ENCODE data around the gene TASP1. TPM values are rescaled to one million over a fixed set of nuclear protein-coding genes. Genes with fewer than 3 reads are reported as not detected.

TASP1 gene
- total RNA-seq, 1 donor from 2014 or later: 13.5 TPM

GRCh38 chr20:13396022-13396421 lies 242.7 kb downstream of the TASP1 start:
- Mint-ChIP-seq H3K36me3 (ENCODE audit: unreplicated experiment) (no peaks in the 10 kb centered on the region), H3K4me1 (ENCODE audit: low read depth, unreplicated experiment) (no peaks in the 10 kb centered on the region), H3K27me3 (ENCODE audit: unreplicated experiment) (no peaks in the 10 kb centered on the region), H3K27ac (ENCODE audit: unreplicated experiment) (no peak overlapping the region), H3K9me3 (ENCODE audit: unreplicated experiment) (peaks cover 2% of the 10 kb centered on the region), H3K4me3 (ENCODE audit: unreplicated experiment) (no peak overlapping the region)
- TF ChIP-seq CTCF (IDR thresholded peaks at IDR 0.05; ENCODE audit: partially characterized antibody, unreplicated experiment): no peak
- no peak for DNase-seq

GRCh38 chr20:13395232-13395631 lies 243.5 kb downstream of the TASP1 start:
- Mint-ChIP-seq H3K4me1 (ENCODE audit: low read depth, unreplicated experiment) (no peaks in the 10 kb centered on the region), H3K27ac (ENCODE audit: unreplicated experiment) (no peak overlapping the region), H3K9me3 (ENCODE audit: unreplicated experiment) (peaks cover 2% of the 10 kb centered on the region), H3K27me3 (ENCODE audit: unreplicated experiment) (no peaks in the 10 kb centered on the region), H3K4me3 (ENCODE audit: unreplicated experiment) (no peak overlapping the region), H3K36me3 (ENCODE audit: unreplicated experiment) (no peaks in the 10 kb centered on the region)
- DNase-seq: no peak
- no peak for TF ChIP-seq CTCF (IDR thresholded peaks at IDR 0.05; ENCODE audit: partially characterized antibody, unreplicated experiment)

GRCh38 chr20:13392391-13392790 lies 246.3 kb downstream of the TASP1 start:
- Mint-ChIP-seq H3K27me3 (ENCODE audit: unreplicated experiment) (no peaks in the 10 kb centered on the region), H3K36me3 (ENCODE audit: unreplicated experiment) (no peaks in the 10 kb centered on the region), H3K27ac (ENCODE audit: unreplicated experiment) (no peak overlapping the region), H3K4me3 (ENCODE audit: unreplicated experiment) (no peak overlapping the region), H3K9me3 (ENCODE audit: unreplicated experiment) (peaks cover 2% of the 10 kb centered on the region), H3K4me1 (ENCODE audit: low read depth, unreplicated experiment) (no peaks in the 10 kb centered on the region)
- DNase-seq: no peak
- TF ChIP-seq CTCF (IDR thresholded peaks at IDR 0.05; ENCODE audit: partially characterized antibody, unreplicated experiment): no peak

GRCh38 chr20:13389115-13389514 lies 249.6 kb downstream of the TASP1 start:
- no peaks in the 10 kb centered on the region for H3K36me3 Mint-ChIP-seq (ENCODE audit: unreplicated experiment)
- H3K4me1 Mint-ChIP-seq (ENCODE audit: low read depth, unreplicated experiment): no peaks in the 10 kb centered on the region
- no peak for TF ChIP-seq CTCF (IDR thresholded peaks at IDR 0.05; ENCODE audit: partially characterized antibody, unreplicated experiment)
- no peaks in the 10 kb centered on the region for H3K27me3 Mint-ChIP-seq (ENCODE audit: unreplicated experiment)
- H3K9me3 Mint-ChIP-seq (ENCODE audit: unreplicated experiment): peaks cover 2% of the 10 kb centered on the region
- no peak overlapping the region for H3K27ac Mint-ChIP-seq (ENCODE audit: unreplicated experiment)
- no peak overlapping the region for H3K4me3 Mint-ChIP-seq (ENCODE audit: unreplicated experiment)
- no peak for DNase-seq

- no peaks in the 10 kb centered on the region for H3K27me3 Mint-ChIP-seq (ENCODE audit: unreplicated experiment)
- peaks cover 6% of the 10 kb centered on the region for H3K36me3 Mint-ChIP-seq (ENCODE audit: unreplicated experiment)
- H3K4me3 Mint-ChIP-seq (ENCODE audit: unreplicated experiment): no peak overlapping the region
- H3K27ac Mint-ChIP-seq (ENCODE audit: unreplicated experiment): no peak overlapping the region
- peaks cover 6% of the 10 kb centered on the region for H3K9me3 Mint-ChIP-seq (ENCODE audit: unreplicated experiment)
- TF ChIP-seq CTCF (IDR thresholded peaks at IDR 0.05; ENCODE audit: partially characterized antibody, unreplicated experiment): no peak
- no peaks in the 10 kb centered on the region for H3K4me1 Mint-ChIP-seq (ENCODE audit: low read depth, unreplicated experiment)
- no peak for DNase-seq
These were observed 254.6 kb downstream of the TASP1 start for GRCh38 chr20:13384132-13384531.
